ENCODE results near the gene GPC5. TPM values are rescaled to one million over a fixed set of nuclear protein-coding genes. Genes with fewer than 3 reads are reported as not detected.
"Not testable (repeated sequence)": the region's sequence is repeated elsewhere in the genome, so short reads cannot be mapped to it uniquely, and the experiment has no call there.

The GPC5 gene
- total RNA-seq, 1 donor from 2014 or later = 2.2 TPM

DNA sequence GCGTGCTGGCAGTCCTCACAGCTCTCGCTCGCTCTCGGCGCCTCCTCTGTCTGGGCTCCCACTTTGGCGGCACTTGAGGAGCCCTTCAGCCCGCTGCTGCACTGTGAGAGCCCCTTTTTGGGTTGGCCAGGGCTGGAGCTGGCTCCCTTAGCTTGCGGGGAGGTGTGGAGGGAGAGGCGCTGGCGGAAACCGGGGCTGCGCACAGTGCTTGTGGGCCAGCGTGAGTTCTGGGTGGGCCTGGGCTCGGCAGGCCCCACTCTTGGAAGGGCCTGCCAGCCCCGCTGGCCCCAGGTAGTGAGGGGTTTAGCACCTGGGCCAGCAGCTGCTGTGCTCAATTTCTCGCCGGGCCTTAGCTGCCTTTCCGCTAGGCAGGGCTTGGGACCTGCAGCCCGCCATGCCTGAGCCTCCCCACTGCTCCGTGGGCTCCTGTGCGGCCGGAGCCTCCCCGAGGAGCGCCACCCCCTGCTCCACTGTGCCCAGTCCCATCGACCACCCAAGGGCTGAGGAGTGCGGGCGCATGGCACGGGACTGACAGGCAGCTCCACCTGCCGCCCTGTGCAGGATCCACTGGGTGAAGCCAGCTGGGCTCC is 892.4 kb downstream of the GPC5 start:
- DNase-seq = not testable (repeated sequence)

DNA sequence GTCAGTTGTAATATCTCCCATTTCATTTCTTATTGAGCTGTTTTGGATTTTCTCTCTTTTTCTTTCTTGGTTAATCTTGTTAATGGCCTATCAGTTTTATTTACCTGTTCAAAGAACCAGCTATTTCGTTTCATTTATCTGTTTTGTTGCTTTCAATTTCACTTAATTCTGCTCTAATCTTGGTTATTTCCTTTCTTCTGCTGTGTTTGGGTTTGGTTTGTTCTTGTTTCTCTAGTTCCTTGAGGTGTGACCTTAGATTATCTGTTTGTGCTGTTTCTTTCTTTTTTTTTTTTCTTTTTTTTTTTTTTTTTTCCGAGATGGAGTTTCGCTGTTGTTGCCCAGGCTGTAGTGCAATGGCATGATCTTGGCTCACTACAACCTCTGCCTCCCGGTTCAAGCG is 896.1 kb downstream of the GPC5 start:
- not testable (repeated sequence) for DNase-seq

- DNase-seq = not testable (repeated sequence)
Measured at GRCh38 chr13:92296154-92296671, 897.8 kb downstream of the GPC5 start.

GRCh38 chr13:92297971-92298942 is 899.8 kb downstream of the GPC5 start:
- DNase-seq = no peak

DNA sequence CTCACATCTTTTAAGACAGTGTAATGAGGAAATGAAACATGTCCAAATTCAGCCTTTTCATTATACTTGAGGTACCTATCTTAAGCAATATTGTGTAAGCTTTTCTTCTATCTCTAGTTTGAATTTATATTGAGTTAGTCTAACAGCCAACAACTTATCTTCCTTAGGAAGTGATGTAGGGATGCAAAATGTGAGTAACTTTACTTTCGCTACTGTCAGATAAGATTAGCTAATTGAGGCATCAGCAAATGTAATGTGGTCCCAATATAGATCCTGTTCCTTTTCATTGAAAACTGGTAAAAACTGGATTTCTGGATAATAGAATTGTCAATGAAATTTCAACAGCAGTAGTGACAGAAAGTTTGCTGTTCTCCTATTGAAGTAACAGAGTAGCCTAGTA is 902.2 kb downstream of the GPC5 start:
- DNase-seq = no peak

DNA sequence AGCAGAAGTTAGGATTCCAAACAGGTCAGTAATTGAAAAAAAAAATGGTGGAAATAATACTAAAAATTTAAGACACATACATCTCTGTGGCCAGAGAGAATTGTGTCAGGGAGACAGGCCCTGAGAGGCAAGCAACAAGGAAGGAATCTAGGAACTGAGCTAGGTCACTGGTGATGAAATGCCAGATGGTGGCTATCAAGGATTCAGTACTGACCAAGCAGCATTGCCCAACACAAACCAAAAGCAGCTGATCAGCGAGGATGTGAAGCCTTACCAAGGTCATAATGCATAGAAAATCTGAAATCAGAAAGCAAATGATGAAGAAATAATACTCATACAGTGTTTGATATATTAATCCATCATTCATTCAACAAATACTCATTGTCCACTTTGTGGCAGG is 905.0 kb downstream of the GPC5 start:
- DNase-seq = no peak

GRCh38 chr13:92307752-92308151 is 909.3 kb downstream of the GPC5 start:
- no peak for DNase-seq

GRCh38 chr13:92312823-92313222 is 914.4 kb downstream of the GPC5 start:
- no peak for DNase-seq

DNA sequence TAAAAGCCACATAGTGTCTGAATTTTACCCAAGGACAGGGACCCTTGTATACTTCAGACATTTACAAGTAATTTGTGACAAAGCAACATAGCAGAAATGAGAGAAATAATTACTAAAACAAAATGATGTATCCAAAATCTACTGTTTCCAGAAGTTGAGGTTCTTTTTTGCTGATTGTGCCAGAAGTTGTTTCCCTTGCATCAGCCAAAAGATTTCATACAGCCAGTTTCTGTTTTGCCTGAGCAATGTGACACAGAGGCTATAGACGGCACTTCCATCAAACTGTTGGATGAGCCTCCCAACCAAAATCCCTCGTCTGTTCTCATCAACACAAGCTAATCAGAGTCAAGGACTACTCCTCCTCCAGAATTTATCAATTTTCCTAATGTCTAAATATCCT is 915.0 kb downstream of the GPC5 start:
- no peak for DNase-seq

- no peak for DNase-seq
Measured at GRCh38 chr13:92315265-92315664, 916.8 kb downstream of the GPC5 start.

DNA sequence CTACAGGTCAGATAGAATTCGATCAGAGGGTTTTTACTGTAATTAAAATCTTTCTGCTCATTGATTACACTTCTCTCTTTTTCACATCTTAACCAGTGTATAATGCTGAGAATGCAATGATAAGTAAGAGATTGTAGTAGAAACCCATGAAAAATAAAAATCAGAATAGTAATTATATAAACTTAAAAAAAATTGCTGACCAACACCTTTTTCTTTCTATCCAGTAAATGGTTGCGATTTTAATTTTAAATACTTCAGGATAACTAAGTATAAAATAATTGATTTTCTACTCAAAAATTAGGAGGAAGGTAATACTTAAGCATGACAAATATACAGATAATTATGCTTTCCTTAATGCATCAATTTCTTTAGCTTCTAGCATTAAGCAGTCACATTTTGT is 917.6 kb downstream of the GPC5 start:
- no peak for DNase-seq

DNA sequence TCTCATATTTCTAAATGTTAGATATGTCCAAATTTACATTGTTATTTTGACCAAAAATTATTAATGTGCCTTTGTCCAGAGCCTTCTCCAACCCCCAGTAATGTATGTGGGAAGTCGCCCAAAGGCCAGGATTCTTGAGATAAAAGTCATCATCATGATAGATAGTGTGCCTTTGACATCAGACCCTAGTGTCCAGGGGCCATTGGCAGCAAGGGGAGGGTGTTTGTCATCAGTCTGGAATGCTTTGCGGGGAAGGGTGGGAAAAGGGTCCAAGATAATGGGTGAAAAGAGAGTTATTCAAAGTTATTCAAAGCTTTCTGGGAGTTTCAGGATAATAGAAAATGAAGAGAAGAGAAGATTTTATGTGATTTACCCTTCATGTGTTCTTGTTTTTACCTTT is 918.6 kb downstream of the GPC5 start:
- DNase-seq = no peak

GRCh38 chr13:92320323-92320722 is 921.9 kb downstream of the GPC5 start:
- no peak for DNase-seq

GRCh38 chr13:92321174-92321573 is 922.8 kb downstream of the GPC5 start:
- DNase-seq = no peak

- no peak for DNase-seq
Measured at GRCh38 chr13:92345627-92346026, 947.2 kb downstream of the GPC5 start.

DNA sequence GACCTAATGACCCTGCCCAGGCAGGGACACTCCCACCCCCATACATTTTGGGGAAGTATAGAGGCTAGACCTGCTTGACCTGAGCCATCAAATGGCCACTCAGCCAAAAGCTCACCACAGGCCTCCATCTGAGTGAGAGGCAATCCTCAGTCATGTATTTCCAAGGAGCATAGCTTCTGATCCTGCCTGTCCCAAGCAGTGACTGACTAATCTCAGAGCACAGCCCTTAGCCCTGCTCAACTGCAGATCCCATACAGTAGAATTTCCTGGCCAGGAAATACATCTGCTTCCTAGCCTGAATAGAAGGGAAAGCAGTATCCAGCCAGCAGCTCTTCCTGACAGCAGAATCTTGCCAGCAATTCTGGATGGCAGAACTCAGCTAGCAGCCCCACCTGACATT is 947.6 kb downstream of the GPC5 start:
- no peak for DNase-seq

GRCh38 chr13:92354583-92354982 is 956.2 kb downstream of the GPC5 start:
- no peak for DNase-seq

GRCh38 chr13:92355213-92355612 is 956.8 kb downstream of the GPC5 start:
- no peak for DNase-seq

- no peak for DNase-seq
Measured at GRCh38 chr13:92362717-92363116, 964.3 kb downstream of the GPC5 start.

DNA sequence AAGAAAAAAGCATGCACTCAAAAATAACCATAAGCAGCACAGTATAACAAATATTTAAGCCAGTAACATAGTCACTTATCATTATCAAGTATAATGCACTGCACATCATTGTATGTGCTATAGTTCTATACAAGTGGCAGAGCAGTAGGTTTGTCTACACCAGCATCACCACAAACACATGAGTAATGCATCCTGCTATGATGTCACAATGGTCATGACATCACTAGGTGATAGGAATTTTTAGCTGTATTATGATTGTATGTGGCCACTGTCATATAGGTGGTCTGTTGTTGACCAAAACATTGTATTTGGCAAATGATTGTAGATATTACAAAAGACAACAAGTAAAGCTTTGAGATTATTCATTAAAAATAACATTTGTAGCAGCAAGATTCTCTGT is 967.5 kb downstream of the GPC5 start:
- no peak for DNase-seq

- DNase-seq = no peak
Measured at GRCh38 chr13:92377396-92377795, 979.0 kb downstream of the GPC5 start.

- no peak for DNase-seq
Measured at GRCh38 chr13:92379371-92379770, 981.0 kb downstream of the GPC5 start.

- no peak for DNase-seq
Measured at GRCh38 chr13:92384410-92384809, 986.0 kb downstream of the GPC5 start.

DNA sequence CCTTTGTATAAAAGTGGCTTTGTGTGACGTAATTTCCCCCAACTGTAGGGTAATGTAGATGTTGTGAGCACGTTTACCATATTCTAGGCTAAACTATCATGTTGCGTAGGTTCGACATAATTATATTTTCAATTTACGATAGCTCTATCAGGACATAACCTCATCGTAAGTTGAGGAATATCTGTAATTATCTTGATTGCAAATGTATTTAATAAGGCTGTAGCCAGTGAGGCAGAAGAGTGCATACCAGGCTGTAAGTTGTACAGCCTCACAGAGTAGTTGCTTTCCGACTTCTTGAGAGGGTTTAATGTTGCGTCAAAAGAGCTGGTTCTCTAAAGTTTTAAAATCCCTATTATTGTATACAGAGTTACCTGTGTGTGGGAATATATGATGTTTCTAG is 988.8 kb downstream of the GPC5 start:
- no peak for DNase-seq
